ENCODE data around the gene NAPA.
A peak's percentile ranks its signal among the peaks of the same experiment; 100 is the strongest.

The NAPA gene

GRCh38 chr19:47521473-47522180, 6.8 kb upstream of the NAPA start:
- DNase-seq = no peak

DNA sequence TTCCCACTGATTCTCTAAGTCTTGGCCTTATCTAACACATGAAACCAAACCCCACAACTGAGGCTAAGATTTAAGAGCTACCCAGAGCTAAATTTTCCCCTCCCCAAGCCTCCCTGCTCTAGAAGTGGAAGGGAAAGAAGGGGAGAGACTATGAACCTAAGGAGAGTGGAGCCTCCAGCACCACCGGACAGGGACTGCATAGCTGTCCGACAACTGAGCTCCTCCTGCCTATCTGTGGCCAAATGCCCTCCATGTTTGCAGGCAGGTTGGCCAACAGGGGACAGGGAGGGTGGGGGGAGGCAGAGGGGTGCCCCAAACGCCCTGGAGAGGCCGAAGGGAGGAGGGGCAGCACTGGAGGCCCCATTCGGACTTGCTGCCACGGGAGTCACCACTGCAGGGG, 6.0 kb upstream of the NAPA start:
- no peak for DNase-seq

GRCh38 chr19:47520343-47520806, 5.5 kb upstream of the NAPA start:
- no peak for DNase-seq

DNA sequence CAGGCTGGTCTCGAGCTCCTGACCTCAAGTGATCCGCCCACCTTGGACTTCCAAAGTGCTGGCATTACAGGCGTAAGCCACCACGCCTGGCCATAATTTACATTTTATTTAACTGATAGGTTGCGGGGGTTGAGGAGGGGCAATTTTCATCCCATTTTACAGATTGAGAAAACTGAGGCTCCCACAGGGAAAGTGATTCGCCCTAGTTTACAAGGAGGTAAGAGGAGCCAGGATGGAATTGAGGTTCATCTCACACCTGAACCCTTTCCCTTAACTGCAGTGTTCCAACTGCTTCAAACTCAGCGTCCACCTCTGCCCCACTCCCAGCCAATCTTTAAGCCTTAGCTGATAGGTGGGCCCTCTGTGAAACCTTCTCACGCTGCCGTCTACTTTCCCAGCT, 4.0 kb upstream of the NAPA start:
- DNase-seq = no peak

GRCh38 chr19:47518139-47518538, 3.3 kb upstream of the NAPA start:
- peak; percentile 37 for DNase-seq

GRCh38 chr19:47514151-47514868, 553 bp downstream of the NAPA start:
- no peak for DNase-seq

GRCh38 chr19:47512948-47513319, 1.9 kb downstream of the NAPA start:
- DNase-seq = no peak

DNA sequence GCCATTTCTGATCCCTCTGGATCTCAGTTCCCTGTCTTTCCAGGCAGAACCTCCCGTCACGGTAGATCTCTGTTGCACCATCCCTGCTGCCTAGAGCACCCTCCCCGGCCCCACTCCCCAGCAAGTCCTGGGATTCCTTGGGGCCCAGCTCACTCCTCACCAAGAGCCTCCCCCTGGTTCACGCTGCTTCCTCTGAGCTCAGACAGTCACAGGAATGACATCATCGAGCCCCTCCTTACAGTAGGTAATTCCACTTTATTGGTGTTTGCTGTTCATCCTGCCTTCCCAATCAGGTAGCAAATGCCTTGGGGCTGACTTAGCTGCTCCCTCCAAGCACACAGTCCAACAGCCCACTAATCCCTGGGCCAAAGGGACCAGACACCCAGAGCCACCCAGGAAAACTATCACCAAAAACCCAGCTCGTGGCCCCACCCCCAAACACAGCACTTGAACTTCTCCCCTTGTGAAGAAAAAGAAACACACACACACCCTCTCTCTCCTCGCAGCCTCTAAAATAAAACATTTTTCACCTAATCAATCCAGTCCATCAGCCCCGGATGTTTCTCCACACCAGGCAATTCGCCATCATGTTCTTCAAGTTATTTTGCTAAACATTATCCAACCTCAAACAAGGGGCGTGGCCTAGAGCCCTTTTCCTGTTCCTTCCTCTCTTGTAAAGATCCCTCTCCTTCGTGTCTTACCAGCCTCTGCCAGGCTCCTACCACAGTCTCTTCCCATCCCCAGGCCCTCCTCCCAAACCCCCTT, 2.5 kb downstream of the NAPA start:
- no peak for DNase-seq

GRCh38 chr19:47511681-47512080, 3.2 kb downstream of the NAPA start:
- DNase-seq = no peak

DNA sequence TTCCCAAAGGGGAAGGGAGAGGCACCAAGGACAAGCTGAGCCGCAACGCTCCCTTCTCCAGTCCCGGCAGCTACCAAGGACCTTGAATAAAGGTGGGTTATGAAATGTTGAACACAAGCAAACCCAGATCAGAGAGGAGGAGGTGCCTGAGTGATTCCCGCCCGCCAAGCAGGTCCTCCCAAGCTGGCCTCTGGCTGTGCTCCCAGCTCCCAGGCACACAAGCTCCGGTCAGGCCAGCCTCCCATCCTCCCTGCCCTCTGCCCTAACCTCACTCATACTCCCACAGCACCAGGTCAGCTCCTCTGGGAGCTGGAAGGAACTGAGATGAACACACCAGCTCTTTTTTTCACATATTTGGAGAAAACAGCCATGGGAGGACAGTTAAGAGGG, 3.7 kb downstream of the NAPA start:
- no peak for DNase-seq

DNA sequence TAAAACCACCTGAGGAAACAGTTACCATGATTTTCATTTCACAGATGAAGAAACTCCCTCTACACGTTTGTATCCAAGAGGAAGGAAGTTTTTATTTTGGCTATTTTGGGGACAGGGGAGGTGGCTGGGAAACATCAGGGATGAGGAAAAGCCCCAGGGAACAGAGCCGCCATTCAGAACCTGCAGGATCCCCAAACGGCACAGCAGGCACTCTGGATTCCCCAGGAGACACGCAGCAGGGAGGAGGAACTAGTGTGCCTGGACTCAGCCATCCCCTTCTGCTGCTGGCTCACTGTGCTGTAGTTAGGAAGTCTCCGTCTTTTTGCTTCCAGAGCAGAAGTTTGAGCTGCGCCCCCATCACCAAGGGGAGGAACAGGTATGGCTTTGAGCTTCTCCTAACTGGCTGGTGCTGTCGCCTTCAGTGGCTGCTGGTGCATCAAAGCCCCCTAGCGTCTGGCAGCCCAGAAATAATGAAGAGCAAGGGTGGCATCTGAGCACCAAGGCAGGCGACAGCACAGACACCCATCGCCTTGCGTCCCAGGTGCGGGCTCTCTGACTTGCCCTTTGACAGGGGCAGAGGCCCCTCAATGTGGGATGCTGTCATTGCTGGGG, 4.2 kb downstream of the NAPA start:
- DNase-seq = no peak

DNA sequence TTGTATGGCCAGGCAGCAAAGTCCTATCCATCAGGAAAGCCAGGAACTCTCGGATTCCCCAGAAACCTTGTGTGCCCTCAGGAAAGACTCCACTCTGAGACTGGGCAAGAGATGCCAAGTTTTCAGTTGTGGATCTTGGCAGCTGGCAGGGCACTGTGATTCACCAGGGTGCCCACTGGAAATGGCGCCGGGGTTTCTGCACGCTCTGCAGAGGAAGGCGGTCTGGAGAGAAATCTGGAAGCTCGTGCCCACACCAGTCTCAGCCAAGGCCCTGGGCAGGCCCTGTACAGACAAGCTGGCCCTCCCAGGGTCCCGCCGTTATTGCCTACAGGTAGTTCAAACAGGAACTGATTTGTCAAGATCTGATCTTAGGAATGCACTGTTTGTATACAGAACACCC, 4.9 kb downstream of the NAPA start:
- no peak for DNase-seq

- DNase-seq = no peak
Observed at GRCh38 chr19:47509170-47509847, 5.6 kb downstream of the NAPA start.

DNA sequence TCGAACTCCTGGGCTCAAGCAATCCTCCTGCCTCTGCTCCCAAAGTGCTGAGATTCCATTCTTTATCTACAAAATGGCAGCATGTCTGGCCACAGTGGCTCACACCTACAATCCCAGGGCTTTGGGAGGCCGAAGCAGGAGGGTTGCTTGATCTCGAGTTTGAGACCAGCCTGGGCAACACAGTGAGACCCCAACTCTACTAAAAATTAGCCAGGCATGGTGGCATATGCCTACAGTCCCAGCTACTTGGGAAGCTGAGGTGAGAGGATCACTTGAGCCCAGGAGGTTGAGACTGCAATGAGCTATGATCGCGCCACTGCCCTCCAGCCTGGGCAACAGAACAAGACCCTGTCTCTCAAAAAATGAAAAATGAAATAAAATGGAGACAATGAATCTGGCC, 6.1 kb downstream of the NAPA start:
- no peak for DNase-seq

DNA sequence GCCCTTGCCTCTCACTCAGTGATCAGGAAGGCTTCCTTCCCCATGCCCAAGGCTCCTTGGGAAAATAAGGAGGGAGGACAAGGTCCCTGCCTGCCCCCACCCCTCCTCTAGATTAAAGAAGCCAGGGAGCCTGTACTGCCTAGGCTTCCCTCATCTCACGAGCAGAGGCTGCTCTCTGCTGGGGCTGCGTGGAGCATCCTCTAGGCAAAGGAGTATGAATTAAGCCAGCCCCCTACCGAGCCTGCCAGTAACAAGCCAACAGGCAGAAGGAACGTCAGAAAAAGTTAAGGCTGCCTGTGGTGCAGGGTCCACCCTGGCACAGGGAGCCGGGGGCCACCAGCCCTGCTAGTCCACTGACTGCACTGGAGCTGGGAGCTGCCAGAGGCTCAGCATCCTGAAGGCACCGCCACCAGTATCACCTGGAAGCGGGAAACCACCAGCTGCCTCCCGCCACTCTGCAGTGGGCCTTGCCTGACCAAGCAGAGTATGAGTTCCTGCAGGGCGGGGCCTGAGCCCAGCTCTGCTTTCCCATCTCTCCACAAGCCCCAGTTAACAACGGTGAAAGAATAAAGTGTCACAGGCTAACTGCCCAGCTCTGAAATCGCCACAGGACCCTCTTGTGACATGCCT, 6.8 kb downstream of the NAPA start:
- no peak for DNase-seq

DNA sequence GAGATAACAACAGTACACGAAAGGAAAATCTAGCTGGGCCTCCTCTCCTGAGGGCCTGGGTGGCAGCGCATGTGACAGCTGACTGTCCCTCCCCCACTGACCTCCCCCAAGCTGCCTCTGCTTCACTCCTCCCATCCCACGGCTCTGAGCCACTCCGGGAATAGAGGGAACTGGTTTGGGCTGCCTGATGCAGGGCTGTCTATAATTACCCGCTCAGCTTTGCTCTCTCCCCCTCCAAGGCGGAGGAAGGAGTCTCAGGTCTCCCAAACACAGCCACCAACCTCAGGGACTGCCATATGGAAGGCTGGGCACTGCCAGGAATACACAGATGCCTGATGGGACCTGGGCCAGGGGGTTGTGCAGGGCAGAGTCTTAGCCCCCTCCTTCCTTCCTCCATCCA, 7.9 kb downstream of the NAPA start:
- no peak for DNase-seq

GRCh38 chr19:47506459-47506858, 8.4 kb downstream of the NAPA start:
- DNase-seq = no peak

- no peak for DNase-seq
Observed at GRCh38 chr19:47505506-47505905, 9.4 kb downstream of the NAPA start.

- DNase-seq = no peak
Observed at GRCh38 chr19:47503826-47504150, 11.1 kb downstream of the NAPA start.

DNA sequence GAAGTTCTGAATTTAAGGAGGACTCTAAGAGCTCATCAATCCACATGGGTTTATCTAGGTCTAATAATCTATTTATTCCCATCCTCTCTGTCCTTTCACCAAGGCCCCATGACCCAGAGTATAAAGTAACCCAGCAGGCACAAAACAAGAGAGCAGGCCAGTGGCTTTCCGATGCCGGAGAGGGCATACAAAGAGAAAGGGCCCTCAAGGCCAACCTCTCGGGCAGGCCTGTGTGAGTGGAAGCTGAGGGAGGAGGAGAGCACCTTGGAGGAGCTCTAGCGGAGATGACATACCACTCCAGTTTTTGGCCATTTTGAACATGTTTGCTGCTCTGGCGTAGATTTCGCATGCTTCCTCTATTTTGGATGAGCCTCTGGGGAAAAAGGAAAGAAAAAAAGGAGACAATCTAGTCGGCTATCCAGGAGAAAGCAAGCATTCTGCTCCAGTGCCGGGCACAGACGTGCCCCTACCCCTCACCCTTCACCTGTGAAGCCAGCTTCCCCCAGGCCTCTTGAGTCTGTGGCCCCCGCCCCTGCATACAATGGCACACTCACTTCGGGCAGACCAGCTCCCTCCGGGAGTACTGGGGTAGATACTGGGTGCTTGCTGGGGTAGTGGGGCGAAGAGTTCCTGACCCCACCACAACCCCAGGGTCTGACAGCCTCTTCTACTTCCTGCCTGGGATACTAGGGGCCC, 11.6 kb downstream of the NAPA start:
- DNase-seq = no peak

DNA sequence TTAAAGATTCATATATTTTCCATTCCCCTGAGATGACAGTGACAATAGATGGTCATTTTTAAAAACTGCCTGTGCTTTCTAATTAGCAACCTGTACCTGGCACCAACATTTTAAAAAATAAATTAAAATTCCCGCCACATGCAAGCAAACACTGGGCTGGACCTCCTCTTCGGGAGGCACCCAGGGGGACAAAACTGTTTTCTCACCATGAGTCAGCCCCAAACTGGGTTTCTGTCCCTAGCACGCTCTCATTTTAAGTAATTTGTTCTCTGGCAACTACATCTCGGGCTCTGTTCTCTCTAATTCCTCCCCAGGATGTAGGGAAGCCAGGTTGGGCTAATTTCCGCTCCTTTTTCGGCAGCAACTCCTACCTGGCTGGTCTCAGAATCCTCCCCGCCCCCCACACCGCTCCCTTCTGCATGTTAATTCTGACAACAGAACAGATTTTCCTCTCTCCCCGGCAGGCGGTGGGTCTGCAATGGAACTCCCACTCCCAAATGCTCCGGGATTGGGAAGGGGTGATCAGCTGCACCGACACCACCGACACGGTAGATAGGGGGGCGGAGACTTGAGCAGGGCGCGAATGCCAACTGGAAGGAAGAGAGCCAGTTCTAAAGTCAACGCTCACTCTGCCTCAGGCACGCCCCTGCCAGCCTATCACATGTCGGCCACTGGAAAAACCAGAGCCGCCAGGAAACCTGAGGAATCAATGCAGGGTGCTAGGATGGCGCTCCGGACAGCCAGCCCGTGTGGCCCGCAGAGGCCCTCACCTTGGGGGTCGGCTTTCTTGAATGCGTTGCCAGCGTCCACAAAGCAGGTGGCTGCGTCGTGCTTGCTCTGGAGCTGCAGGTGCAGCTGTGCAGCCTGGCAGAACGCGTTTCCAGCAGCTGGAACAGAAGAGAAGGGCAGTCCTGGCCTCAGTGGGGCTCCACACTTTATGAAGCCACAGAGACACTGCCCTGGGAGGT, 14.7 kb downstream of the NAPA start:
- no peak for DNase-seq

Measured in activated CD4-positive, alpha-beta T cell treated with anti-CD3 and anti-CD28 coated beads, Interleukin-2, Interleukin-6, amounts not matched to agents 100 ng/mL and 50 ng/mL, durations not matched to agents 16 hours and 8 hours (primary cell).